ENCODE data around the gene LRP1B.

Gene LRP1B

GRCh38 chr2:141499123-141499522, 631.7 kb downstream of the LRP1B start:
- DNase-seq: no peak

GRCh38 chr2:141498561-141498960, 632.3 kb downstream of the LRP1B start:
- DNase-seq: no peak

- DNase-seq: no peak
Observed at GRCh38 chr2:141497272-141497671, 633.5 kb downstream of the LRP1B start.

GRCh38 chr2:141496810-141497209, 634.0 kb downstream of the LRP1B start:
- no peak for DNase-seq

GRCh38 chr2:141493936-141494335, 636.9 kb downstream of the LRP1B start:
- peak; percentile 96 for DNase-seq

GRCh38 chr2:141492816-141493215, 638.0 kb downstream of the LRP1B start:
- no peak for DNase-seq

- DNase-seq: no peak
Observed at GRCh38 chr2:141490886-141491285, 639.9 kb downstream of the LRP1B start.

GRCh38 chr2:141482697-141483096, 648.1 kb downstream of the LRP1B start:
- no peak for DNase-seq

- DNase-seq: no peak
Observed at GRCh38 chr2:141475801-141476200, 655.0 kb downstream of the LRP1B start.

- peak; percentile 72 for DNase-seq
Observed at GRCh38 chr2:141468761-141469160, 662.1 kb downstream of the LRP1B start.

GRCh38 chr2:141467331-141467730, 663.5 kb downstream of the LRP1B start:
- no peak for DNase-seq

GRCh38 chr2:141464995-141465394, 665.8 kb downstream of the LRP1B start:
- DNase-seq: no peak

GRCh38 chr2:141458351-141458750, 672.5 kb downstream of the LRP1B start:
- no peak for DNase-seq

- DNase-seq: no peak
Observed at GRCh38 chr2:141455877-141456276, 674.9 kb downstream of the LRP1B start.

- DNase-seq: no peak
Observed at GRCh38 chr2:141455211-141455826, 675.5 kb downstream of the LRP1B start.

- DNase-seq: no peak
Observed at GRCh38 chr2:141440072-141440635, 690.7 kb downstream of the LRP1B start.

GRCh38 chr2:141439524-141439923, 691.3 kb downstream of the LRP1B start:
- peak; percentile 14 for DNase-seq

GRCh38 chr2:141438536-141438935, 692.3 kb downstream of the LRP1B start:
- DNase-seq: no peak

- DNase-seq: no peak
Observed at GRCh38 chr2:141437521-141437920, 693.3 kb downstream of the LRP1B start.

GRCh38 chr2:141423124-141423523, 707.7 kb downstream of the LRP1B start:
- peak; percentile 43 for DNase-seq

- no peak for DNase-seq
Observed at GRCh38 chr2:141417246-141417797, 713.5 kb downstream of the LRP1B start.

GRCh38 chr2:141411419-141411818, 719.4 kb downstream of the LRP1B start:
- no peak for DNase-seq

- DNase-seq: no peak
Observed at GRCh38 chr2:141399270-141399669, 731.5 kb downstream of the LRP1B start.

GRCh38 chr2:141393214-141393545, 737.6 kb downstream of the LRP1B start:
- no peak for DNase-seq
